K562 (cell line): ENCODE measurements around the gene SKIC2. TPM values are rescaled to one million over a fixed set of nuclear protein-coding genes. Genes with fewer than 3 reads are reported as not detected.

ENCODE experiments used
- CBFB ChIP-seq: sonication (generic); formaldehyde crosslinking; IDR thresholded peaks from 2 replicates; pipeline ENCODE4 v1.4.0; 2020; ENCODE audit warnings: mild to moderate bottlenecking, missing genetic modification reagents
- CCNT2 ChIP-seq: IDR thresholded peaks from 2 replicates; pipeline ENCODE4 v1.6.1; 2011; ENCODE audit warnings: borderline replicate concordance, low read depth, mild to moderate bottlenecking, moderate library complexity, mixed read lengths, low read length; ENCODE audit not compliant: insufficient read length; ENCODE audit errors: extremely low read depth
- CEBPB ChIP-seq: fragments of 450-650 bp; IDR thresholded peaks from 2 replicates; pipeline ENCODE4 v1.6.1; 2016; ENCODE audit warnings: missing genetic modification characterization, missing compliant biosample characterization
- HNRNPLL ChIP-seq: fragments of 200-400 bp; formaldehyde crosslinking; IDR thresholded peaks from 2 replicates; pipeline ENCODE4 v1.6.1; 2017; ENCODE audit warnings: low read length, low read depth, mild to moderate bottlenecking; ENCODE audit not compliant: poor library complexity, severe bottlenecking
- IRF2 ChIP-seq: sonication (generic); formaldehyde crosslinking; IDR thresholded peaks from 2 replicates; pipeline ENCODE4 v1.8.1; 2022; ENCODE audit warnings: mild to moderate bottlenecking, missing genetic modification reagents
- KLF10 ChIP-seq: fragments of 250-450 bp; sonication (Bioruptor Pico); IDR thresholded peaks from 2 replicates; pipeline ENCODE4 v1.6.1; 2021; ENCODE audit warnings: matching md5 sums
- MEF2D ChIP-seq: conservative IDR thresholded peaks from 2 replicates; pipeline ENCODE4 v1.6.1; 2016; ENCODE audit warnings: low read depth, missing genetic modification characterization, missing compliant biosample characterization
- NFIC ChIP-seq: fragments of 450-650 bp; IDR thresholded peaks from 2 replicates; pipeline ENCODE4 v1.6.1; 2017; ENCODE audit warnings: mild to moderate bottlenecking, inconsistent platforms
- PTRF ChIP-seq: fragments of 450-650 bp; IDR thresholded peaks from 2 replicates; pipeline ENCODE4 v1.6.1; 2016; ENCODE audit warnings: mild to moderate bottlenecking, missing genetic modification characterization, missing compliant biosample characterization
- TGIF2 ChIP-seq: sonication (generic); formaldehyde crosslinking; IDR thresholded peaks from 2 replicates; pipeline ENCODE4 v1.8.1; 2022; ENCODE audit warnings: mild to moderate bottlenecking, missing genetic modification reagents, moderate library complexity
- ZNF184 ChIP-seq: sonication (generic); formaldehyde crosslinking; IDR thresholded peaks from 2 replicates; pipeline ENCODE4 v1.5.0; 2020; ENCODE audit warnings: missing genetic modification reagents
- ZNF445 ChIP-seq: fragments of 250-450 bp; sonication (Bioruptor Pico); IDR thresholded peaks from 2 replicates; pipeline ENCODE4 v1.4.0; 2020; ENCODE audit warnings: low read depth, mild to moderate bottlenecking, moderate library complexity
- ZNF644 ChIP-seq: fragments of 200-800 bp; sonication (Bioruptor generic); IDR thresholded peaks from 2 replicates; pipeline ENCODE4 v1.6.1; 2016; ENCODE audit warnings: low read depth, missing genetic modification characterization, missing compliant biosample characterization
- polyA plus RNA-seq, 8 experiments: library from polyadenylated mRNA; depleted of rRNA in 4 of 8; stranded (reverse) in 5 of 8; unstranded in 3 of 8; fragments of >200 nt; fragmentation: Nextera tagmentation in 2 of 8; fragmentation: Illumina TruSeq in 1 of 8; extraction: Ambion mirVana in 2 of 8; extraction: Trizol in 1 of 8; gene quantifications; 2 replicates each; pipeline versions ENCODE4 v1.2.1 to v1.2.3, GENCODE V29; 2011 to 2014; ENCODE audit warnings: inconsistent platforms in 1 of 8, missing spikeins in 1 of 8
- total RNA-seq, 7 experiments: library from RNA; depleted of rRNA in 6 of 7; stranded (reverse); fragments of >200 nt in 6 of 7; fragmentation: Illumina TruSeq in 2 of 7; extraction: Trizol in 2 of 7; gene quantifications; 2 replicates each; pipeline versions ENCODE4 v1.2.1 to v1.2.3, GENCODE V29; 2011 to 2021; ENCODE audit warnings: low replicate concordance in 1 of 7
- TF ChIP-seq, protein P1 (sequence below), 2 experiments: fragments of 450-650 bp; IDR thresholded peaks; 2 replicates each; pipeline ENCODE4 v1.6.1; 2016; ENCODE audit warnings: mild to moderate bottlenecking in 2 of 2, borderline replicate concordance in 1 of 2, low read depth in 1 of 2, moderate library complexity in 1 of 2
- TF ChIP-seq, protein P2 (sequence below), 2 experiments: fragments of 200-800 bp in 1 of 2; sonication (Bioruptor generic) in 1 of 2; sonication (generic) in 1 of 2; formaldehyde crosslinking in 1 of 2; IDR thresholded peaks in 1 of 2; conservative IDR thresholded peaks in 1 of 2; 2 replicates each; pipeline versions ENCODE4 v1.5.0 to v1.6.1; 2016 to 2020; ENCODE audit warnings: missing compliant biosample characterization in 1 of 2, missing genetic modification characterization in 1 of 2, missing genetic modification reagents in 1 of 2

SKIC2 gene
- total and polyA plus RNA-seq, 9 of the 15 experiments (the other 6 are each of a cell fraction or from before 2014, with no cell fraction given): 3.3 to 94.6 (median 38.8) TPM

DNA sequence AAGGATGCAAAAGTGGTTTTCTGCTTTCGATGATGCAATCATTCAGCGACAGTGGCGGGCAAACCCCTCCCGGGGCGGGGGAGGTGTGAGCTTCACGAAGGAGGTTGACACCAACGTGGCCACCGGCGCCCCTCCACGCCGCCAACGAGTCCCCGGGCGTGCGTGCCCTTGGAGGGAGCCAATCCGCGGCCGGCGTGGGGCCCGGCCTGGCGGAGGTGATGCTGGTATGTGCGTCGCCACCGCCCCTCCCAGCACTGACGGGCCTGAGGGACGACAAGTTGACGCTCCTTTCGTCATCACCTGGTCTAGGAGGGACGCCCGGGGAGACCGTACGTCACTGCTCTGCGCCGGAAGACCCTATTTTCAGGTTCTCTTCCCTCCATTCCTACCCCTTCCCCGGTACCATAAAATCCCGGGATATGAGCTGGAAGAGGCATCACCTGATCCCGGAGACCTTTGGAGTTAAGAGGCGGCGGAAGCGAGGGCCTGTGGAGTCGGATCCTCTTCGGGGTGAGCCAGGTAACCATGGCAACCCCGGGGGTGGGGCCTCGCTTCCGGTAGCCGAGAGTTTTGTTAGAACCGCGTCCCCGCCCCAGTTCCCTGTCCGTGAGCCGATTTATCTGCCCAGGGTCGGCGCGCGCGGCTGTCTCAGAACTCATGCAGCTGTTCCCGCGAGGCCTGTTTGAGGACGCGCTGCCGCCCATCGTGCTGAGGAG is 13.2 kb downstream of the SKIC2 start, which contains the start of gene DXO (continued):
- TF ChIP-seq, protein P1, sequence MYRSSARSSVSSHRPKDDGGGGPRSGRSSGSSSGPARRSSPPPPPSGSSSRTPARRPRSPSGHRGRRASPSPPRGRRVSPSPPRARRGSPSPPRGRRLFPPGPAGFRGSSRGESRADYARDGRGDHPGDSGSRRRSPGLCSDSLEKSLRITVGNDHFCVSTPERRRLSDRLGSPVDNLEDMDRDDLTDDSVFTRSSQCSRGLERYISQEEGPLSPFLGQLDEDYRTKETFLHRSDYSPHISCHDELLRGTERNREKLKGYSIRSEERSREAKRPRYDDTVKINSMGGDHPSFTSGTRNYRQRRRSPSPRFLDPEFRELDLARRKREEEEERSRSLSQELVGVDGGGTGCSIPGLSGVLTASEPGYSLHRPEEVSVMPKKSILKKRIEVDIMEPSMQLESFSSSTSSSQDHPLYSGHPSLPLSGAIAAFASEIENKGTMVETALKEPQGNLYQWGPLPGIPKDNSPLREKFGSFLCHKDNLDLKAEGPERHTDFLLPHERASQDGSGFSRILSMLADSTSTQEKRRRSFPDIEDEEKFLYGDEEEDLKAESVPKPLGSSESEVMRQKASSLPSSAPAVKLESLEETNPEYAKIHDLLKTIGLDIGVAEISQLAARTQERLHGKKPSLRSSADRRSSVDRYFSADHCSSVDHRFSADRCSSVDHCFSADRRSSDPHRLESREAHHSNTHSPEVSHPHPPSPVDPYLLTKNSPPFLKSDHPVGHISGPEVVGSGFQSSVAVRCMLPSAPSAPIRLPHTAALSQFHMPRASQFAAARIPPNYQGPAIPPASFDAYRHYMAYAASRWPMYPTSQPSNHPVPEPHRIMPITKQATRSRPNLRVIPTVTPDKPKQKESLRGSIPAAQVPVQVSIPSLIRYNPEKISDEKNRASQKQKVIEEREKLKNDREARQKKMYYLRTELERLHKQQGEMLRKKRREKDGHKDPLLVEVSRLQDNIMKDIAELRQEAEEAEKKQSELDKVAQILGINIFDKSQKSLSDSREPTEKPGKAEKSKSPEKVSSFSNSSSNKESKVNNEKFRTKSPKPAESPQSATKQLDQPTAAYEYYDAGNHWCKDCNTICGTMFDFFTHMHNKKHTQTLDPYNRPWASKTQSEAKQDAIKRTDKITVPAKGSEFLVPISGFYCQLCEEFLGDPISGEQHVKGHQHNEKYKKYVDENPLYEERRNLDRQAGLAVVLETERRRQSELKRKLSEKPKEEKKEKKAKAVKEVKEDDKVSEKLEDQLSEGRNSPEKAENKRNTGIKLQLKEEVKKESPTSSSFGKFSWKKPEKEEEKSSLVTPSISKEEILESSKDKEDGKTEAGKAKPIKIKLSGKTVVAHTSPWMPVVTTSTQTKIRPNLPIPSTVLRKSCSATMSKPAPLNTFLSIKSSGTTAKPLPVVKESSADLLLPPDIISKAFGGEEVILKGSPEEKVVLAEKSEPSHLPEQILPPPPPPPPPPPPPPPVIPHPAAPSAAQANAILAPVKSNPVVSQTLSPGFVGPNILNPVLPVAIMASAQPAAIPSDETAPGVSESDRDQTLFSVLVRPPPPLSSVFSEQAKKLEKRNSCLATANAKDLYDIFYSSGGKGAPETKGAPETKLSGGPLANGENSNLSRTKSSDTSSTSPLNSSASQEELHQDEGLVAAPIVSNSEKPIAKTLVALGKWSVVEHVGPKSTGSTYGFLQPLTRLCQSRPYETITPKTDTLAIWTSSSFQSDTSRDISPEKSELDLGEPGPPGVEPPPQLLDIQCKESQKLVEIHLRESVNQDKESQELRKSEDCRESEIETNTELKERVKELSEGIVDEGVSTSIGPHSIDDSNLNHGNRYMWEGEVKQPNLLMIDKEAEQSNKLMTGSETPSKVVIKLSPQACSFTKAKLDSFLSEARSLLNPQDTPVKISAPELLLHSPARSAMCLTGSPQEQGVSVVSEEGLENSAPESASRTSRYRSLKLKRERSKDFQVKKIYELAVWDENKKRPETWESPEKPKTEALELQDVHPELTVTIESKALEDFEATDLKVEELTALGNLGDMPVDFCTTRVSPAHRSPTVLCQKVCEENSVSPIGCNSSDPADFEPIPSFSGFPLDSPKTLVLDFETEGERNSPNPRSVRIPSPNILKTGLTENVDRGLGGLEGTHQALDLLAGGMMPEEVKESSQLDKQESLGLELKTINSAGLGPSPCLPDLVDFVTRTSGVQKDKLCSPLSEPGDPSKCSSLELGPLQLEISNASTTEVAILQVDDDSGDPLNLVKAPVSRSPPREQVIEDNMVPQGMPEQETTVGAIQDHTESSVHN (IDR thresholded peaks at IDR 0.05; ENCODE audit: borderline replicate concordance in 1 of 2, low read depth in 1 of 2): peak in 1 of 2 experiments; percentile 82; a peak in 2 of 4 replicates
- TF ChIP-seq NFIC: no peak; the same call in none of the 2 replicates
- TF ChIP-seq PTRF (tag): no peak
- peak; percentile 51; the same call in 1 of the 2 replicates for TF ChIP-seq ZNF644
- no peak; the same call in 1 of the 2 replicates for TF ChIP-seq MEF2D (tag)
- TF ChIP-seq ZNF184 (CRISPR knock-in tag): no peak
- no peak for TF ChIP-seq KLF10 (CRISPR knock-in tag)
- TF ChIP-seq ZNF445 (CRISPR knock-in tag): peak; percentile 83; the same call in 1 of the 2 replicates
- no peak for TF ChIP-seq CBFB (CRISPR knock-in tag)
- peak; percentile 100 for TF ChIP-seq CEBPB (tag)
- peak; percentile 90 for TF ChIP-seq CCNT2
- TF ChIP-seq IRF2: no peak
- TF ChIP-seq TGIF2 (CRISPR knock-in tag): no peak
- TF ChIP-seq HNRNPLL: peak; percentile 72
- TF ChIP-seq, protein P2, sequence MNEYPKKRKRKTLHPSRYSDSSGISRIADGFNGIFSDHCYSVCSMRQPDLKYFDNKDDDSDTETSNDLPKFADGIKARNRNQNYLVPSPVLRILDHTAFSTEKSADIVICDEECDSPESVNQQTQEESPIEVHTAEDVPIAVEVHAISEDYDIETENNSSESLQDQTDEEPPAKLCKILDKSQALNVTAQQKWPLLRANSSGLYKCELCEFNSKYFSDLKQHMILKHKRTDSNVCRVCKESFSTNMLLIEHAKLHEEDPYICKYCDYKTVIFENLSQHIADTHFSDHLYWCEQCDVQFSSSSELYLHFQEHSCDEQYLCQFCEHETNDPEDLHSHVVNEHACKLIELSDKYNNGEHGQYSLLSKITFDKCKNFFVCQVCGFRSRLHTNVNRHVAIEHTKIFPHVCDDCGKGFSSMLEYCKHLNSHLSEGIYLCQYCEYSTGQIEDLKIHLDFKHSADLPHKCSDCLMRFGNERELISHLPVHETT (CRISPR knock-in tag; conservative IDR thresholded peaks at IDR 0.05 in 1 of 2, IDR thresholded peaks at IDR 0.05 in 1 of 2): peak in 1 of 2 experiments; percentile 95; a peak in 2 of 4 replicates
